RWPE2 (cell line): Measurements from ENCODE around the gene IGFBP5.

Experiments used
- ATAC-seq: fragments of 200-7000 bp; cut with Tn5 transposase; 3 replicates; pipeline ENCODE4 v1.9.1; 2021; ENCODE audit warnings: low read depth
- DNase-seq: peaks from one replicate; pipeline ENCODE4 v3.0.0-alpha.2; 2020; ENCODE audit warnings: low spot score
- H3K27ac ChIP-seq: fragments of 450-650 bp; 2 replicates; pipeline ENCODE4 v1.5.1; 2017; ENCODE audit warnings: mild to moderate bottlenecking; ENCODE audit not compliant: poor library complexity, severe bottlenecking
- H3K27me3 ChIP-seq: fragments of 250-450 bp; sonication (Bioruptor Pico); 2 replicates; pipeline ENCODE4 v1.5.1; 2021; ENCODE audit warnings: mild to moderate bottlenecking, moderate library complexity; ENCODE audit not compliant: insufficient read depth, poor library complexity, severe bottlenecking
- H3K36me3 ChIP-seq: fragments of 250-450 bp; sonication (Bioruptor Pico); 2 replicates; pipeline ENCODE4 v1.5.1; 2020; ENCODE audit warnings: low read depth, mild to moderate bottlenecking, moderate library complexity
- H3K4me1 ChIP-seq: fragments of 250-450 bp; sonication (Bioruptor Pico); 2 replicates; pipeline ENCODE4 v1.5.1; 2021; ENCODE audit warnings: mild to moderate bottlenecking, moderate library complexity; ENCODE audit not compliant: insufficient read depth, poor library complexity, severe bottlenecking
- H3K4me3 ChIP-seq: fragments of 250-450 bp; sonication (Bioruptor Pico); 2 replicates; pipeline ENCODE4 v1.5.1; 2021; ENCODE audit warnings: mild to moderate bottlenecking, moderate library complexity; ENCODE audit not compliant: severe bottlenecking
- H3K9me3 ChIP-seq: fragments of 250-450 bp; sonication (Bioruptor Pico); 2 replicates; pipeline ENCODE4 v1.5.1; 2021; ENCODE audit warnings: mild to moderate bottlenecking, moderate library complexity; ENCODE audit not compliant: severe bottlenecking
- CTCF ChIP-seq: fragments of 450-650 bp; IDR thresholded peaks from one replicate; pipeline ENCODE4 v1.5.1; 2017; ENCODE audit warnings: mild to moderate bottlenecking, moderate library complexity; ENCODE audit not compliant: poor library complexity, severe bottlenecking

The IGFBP5 gene

DNA sequence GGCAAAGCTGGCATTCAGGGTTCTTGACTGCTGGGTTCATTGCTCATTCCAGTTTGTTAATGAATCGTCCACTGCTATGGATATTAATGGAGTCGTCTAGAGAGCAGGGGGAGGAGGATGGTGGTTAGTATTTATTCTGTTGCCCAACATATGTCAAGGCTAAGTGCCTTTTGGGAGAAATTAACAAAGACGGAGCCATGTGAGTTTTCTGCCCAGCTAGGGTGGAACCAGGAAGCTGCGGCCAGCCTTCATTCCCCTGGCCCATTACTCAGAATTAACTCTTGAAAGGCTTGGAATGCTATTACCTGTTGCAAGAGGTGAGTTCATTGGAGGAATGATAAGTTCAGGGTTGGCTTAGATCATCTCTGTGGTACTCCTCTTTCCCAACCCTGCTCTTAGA is 42.8 kb downstream of the IGFBP5 start:
- Histone ChIP-seq H3K9me3 (no peaks in the 10 kb centered on the region), H3K4me1 (peaks cover 27% of the 10 kb centered on the region), H3K27me3 (no peaks in the 10 kb centered on the region), H3K27ac (peak overlapping the region; percentile 38), H3K36me3 (no peaks in the 10 kb centered on the region; the same call in 1 of the 2 replicates), H3K4me3 (no peak overlapping the region)
- no peak for DNase-seq
- TF ChIP-seq CTCF, result no peak
- ATAC-seq, result peak; percentile 74

- TF ChIP-seq CTCF, result no peak
- Histone ChIP-seq H3K36me3 (no peaks in the 10 kb centered on the region; the same call in 1 of the 2 replicates), H3K4me3 (no peak overlapping the region), H3K9me3 (no peaks in the 10 kb centered on the region), H3K27me3 (no peaks in the 10 kb centered on the region), H3K4me1 (peaks cover 31% of the 10 kb centered on the region), H3K27ac (peak overlapping the region; percentile 38)
- peak; percentile 45; the same call in 1 of the 3 replicates for ATAC-seq
- DNase-seq, result no peak
Observed at GRCh38 chr2:216651351-216651881, 43.9 kb downstream of the IGFBP5 start.

DNA sequence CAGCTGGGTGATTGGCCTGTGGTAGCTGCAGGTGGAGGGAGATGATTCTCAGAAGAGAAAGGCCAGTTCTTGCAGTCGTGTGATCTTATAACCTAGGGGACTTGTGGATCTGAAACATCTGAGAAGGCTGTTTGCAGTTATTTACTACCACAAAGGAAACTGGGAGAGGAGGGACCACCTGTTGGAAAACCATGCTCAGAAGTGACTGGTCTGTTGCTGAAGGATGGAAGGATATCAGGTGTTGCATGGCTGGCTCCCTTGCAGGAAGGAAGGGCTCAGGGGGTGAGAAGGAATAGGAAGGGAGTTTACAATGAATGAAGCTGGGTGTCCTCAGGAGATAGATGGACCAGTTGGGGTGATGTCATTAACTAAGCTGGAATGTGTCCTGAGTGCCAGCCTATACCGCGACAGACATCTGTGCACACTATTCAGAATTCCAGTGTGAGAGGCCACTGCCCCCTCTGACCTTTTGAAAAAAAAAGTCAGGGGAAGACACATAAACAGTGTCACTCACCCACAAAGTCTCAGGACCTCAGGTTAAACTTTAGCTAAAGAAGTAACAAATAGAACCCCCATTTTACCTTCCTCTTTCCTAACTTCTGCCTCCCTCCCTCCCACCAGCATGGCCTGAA is 44.6 kb downstream of the IGFBP5 start:
- peaks cover 31% of the 10 kb centered on the region for H3K4me1 ChIP-seq
- H3K4me3 ChIP-seq, result no peak overlapping the region
- H3K27ac ChIP-seq, result peak overlapping the region; percentile 38
- no peaks in the 10 kb centered on the region; the same call in 1 of the 2 replicates for H3K36me3 ChIP-seq
- ATAC-seq (no peak), DNase-seq (no peak)
- TF ChIP-seq CTCF, result no peak
- H3K27me3 ChIP-seq, result no peaks in the 10 kb centered on the region
- H3K9me3 ChIP-seq, result no peaks in the 10 kb centered on the region

- H3K36me3 ChIP-seq, result no peaks in the 10 kb centered on the region; the same call in 1 of the 2 replicates
- H3K27ac ChIP-seq, result no peak overlapping the region
- no peak for DNase-seq
- no peaks in the 10 kb centered on the region for H3K9me3 ChIP-seq
- no peak for TF ChIP-seq CTCF
- no peak for ATAC-seq
- no peaks in the 10 kb centered on the region for H3K27me3 ChIP-seq
- H3K4me1 ChIP-seq, result peaks cover 31% of the 10 kb centered on the region
- no peak overlapping the region for H3K4me3 ChIP-seq
Observed at GRCh38 chr2:216649574-216649973, 45.8 kb downstream of the IGFBP5 start.

DNA sequence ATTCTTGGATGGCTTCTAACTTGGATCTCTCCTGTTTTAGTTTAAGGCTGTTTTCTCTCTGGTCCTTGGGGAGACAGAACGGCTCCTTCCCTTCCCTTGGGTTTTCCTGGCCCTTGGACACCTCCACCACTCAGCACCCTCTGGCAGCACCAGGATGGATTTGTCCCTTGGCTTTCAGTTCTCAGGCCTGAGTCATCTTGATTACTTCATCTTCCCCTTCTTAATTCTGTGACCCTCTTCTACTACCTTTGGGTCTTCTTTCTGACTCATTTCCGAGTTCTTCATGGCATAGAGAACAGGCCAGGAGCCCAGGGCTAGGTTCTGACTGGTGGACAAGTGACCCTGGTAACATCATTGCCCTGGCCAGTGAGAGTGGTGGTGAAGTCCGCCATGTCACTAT is 47.2 kb downstream of the IGFBP5 start:
- no peak overlapping the region for H3K27ac ChIP-seq
- ATAC-seq (peak; percentile 36; the same call in 2 of the 3 replicates), DNase-seq (no peak)
- no peak overlapping the region for H3K4me3 ChIP-seq
- no peaks in the 10 kb centered on the region; the same call in 1 of the 2 replicates for H3K36me3 ChIP-seq
- H3K4me1 ChIP-seq, result peaks cover 36% of the 10 kb centered on the region
- no peaks in the 10 kb centered on the region for H3K27me3 ChIP-seq
- no peaks in the 10 kb centered on the region for H3K9me3 ChIP-seq
- TF ChIP-seq CTCF, result no peak
